Upper lobe of left lung (tissue), 4 donors: Measurements from ENCODE around the gene HNF1A.
"Not testable (repeated sequence)": the region's sequence is repeated elsewhere in the genome, so short reads cannot be mapped to it uniquely, and the experiment has no call there.

Experiments used
- CTCF ChIP-seq, 6 experiments: fragments of 450-650 bp in 4 of 6; fragments of 200-600 bp in 2 of 6; sonication (generic) in 2 of 6; IDR thresholded peaks; one replicate each; pipeline ENCODE4 v1.5.1; 2016 to 2019; ENCODE audit warnings: antibody characterized with exemption in 6 of 6
- POLR2A ChIP-seq, 4 donors: fragments of 450-650 bp; IDR thresholded peaks; one replicate each; pipeline ENCODE4 v1.5.1; 2016 to 2017; ENCODE audit warnings: antibody characterized with exemption in 4 of 4, mild to moderate bottlenecking in 2 of 4
- POLR2AphosphoS5 ChIP-seq, 2 donors: sonication (generic); formaldehyde crosslinking; IDR thresholded peaks; one replicate each; pipeline ENCODE4 v1.5.1; 2017; ENCODE audit warnings: antibody characterized with exemption in 2 of 2

DNA sequence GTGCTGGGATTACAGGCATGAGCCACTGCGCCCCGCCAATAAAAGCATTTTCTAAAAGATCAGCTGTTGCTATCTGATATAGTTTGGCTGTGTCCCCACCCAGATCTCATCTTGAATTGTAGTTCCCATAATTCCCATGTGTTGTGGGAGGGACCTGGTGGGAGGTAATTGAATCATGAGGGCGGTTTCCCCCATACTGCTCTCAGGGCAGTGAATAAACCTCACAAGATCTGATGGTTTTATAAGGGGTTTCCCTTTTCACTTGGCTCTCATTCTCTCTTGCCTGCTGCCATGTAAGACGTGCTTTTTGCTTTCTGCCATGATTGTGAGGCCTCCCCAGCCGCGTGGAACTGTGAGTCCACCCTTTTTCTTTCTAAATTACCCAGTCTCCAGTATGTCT lies 32.8 kb upstream of the HNF1A start:
- not testable (repeated sequence) for TF ChIP-seq CTCF, POLR2AphosphoS5, POLR2A (IDR thresholded peaks at IDR 0.05)
